ENCODE data around the gene HSPA1L. TPM values are rescaled to one million over a fixed set of nuclear protein-coding genes. Genes with fewer than 3 reads are reported as not detected.
"Not testable (repeated sequence)": the region's sequence is repeated elsewhere in the genome, so short reads cannot be mapped to it uniquely, and the experiment has no call there.

Gene HSPA1L
- total RNA-seq, 3 donors from 2014 or later (not counting 1 experiment from before 2014, with no cell fraction given) = 2.0 to 4.5 (median 3.6) TPM

DNA sequence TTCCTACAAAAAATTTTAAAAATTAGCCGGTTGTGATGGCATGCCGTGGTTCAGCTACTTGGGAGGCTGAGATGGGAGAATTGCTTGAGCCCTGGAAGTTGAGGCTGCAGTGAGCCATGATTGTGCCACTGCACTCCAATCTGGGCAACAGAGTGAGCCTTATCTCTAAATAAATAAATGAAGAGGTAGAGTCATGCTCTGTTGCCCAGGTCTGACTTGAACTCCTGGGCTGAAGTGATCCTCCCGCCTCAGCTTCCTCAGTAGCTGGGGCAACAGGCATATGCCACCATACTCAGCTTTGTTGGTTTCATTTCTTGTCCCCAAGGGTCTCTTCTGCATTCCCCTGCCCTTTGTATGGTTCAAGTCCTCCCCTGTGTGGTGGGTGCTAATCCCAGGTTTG, 29.4 kb upstream of the HSPA1L start:
- Mint-ChIP-seq H3K4me1 (no peaks in the 10 kb centered on the region), H3K36me3 (peaks cover 1% of the 10 kb centered on the region), H3K27ac (no peak overlapping the region), H3K27me3 (ENCODE audit: low read depth in 2 of 2) (no peaks in the 10 kb centered on the region), H3K9me3 (no peaks in the 10 kb centered on the region), H3K4me3 (no peak overlapping the region)
- WGBS (ENCODE audit: insufficient coverage) = 94% methylated on average over 3 of the region's 3 CpGs
- H3K4me1 ChIP-seq (ENCODE audit: control insufficient read depth, insufficient read depth, low read length) = no peaks in the 10 kb centered on the region
- H3K4me3 ChIP-seq (ENCODE audit: low read length) = no peak overlapping the region
- intact Hi-C loops (cut with micrococcal nuclease) = no loop called here
- H3K9me3 ChIP-seq (ENCODE audit: control insufficient read depth, insufficient read depth, low read length) = no peaks in the 10 kb centered on the region
- H3K27me3 ChIP-seq (ENCODE audit: control insufficient read depth, insufficient read depth, low read length) = no peaks in the 10 kb centered on the region
- H3K36me3 ChIP-seq (ENCODE audit: control insufficient read depth, insufficient read depth, low read length) = peaks cover 9% of the 10 kb centered on the region
- H3K27ac ChIP-seq (ENCODE audit: low read length) = no peak overlapping the region
- TF ChIP-seq, protein P1, sequence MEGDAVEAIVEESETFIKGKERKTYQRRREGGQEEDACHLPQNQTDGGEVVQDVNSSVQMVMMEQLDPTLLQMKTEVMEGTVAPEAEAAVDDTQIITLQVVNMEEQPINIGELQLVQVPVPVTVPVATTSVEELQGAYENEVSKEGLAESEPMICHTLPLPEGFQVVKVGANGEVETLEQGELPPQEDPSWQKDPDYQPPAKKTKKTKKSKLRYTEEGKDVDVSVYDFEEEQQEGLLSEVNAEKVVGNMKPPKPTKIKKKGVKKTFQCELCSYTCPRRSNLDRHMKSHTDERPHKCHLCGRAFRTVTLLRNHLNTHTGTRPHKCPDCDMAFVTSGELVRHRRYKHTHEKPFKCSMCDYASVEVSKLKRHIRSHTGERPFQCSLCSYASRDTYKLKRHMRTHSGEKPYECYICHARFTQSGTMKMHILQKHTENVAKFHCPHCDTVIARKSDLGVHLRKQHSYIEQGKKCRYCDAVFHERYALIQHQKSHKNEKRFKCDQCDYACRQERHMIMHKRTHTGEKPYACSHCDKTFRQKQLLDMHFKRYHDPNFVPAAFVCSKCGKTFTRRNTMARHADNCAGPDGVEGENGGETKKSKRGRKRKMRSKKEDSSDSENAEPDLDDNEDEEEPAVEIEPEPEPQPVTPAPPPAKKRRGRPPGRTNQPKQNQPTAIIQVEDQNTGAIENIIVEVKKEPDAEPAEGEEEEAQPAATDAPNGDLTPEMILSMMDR (IDR thresholded peaks at IDR 0.05) = no peak
- ATAC-seq (no peak), DNase-seq (no peak)

DNA sequence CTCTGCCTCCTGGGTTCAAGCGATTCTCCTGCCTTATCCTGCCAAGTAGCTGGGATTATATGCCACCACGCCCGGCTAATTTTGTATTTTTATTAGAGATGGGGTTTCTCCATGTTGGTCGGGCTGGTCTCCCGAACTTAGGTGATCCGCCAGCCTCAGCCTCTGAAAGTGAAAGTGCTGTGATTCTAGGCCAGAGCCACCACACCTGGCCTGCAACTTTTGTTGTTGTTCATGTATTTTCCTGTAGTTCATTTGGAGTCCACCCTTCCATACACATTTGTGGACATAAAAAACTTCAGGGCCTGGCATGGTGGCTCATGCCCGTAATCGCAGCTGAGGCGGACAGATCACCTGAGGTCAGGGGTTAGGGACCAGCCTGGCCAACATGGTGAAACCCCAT, 27.0 kb upstream of the HSPA1L start:
- peaks cover 6% of the 10 kb centered on the region for H3K36me3 Mint-ChIP-seq
- Histone ChIP-seq H3K4me3 (ENCODE audit: low read length) (no peak overlapping the region), H3K36me3 (ENCODE audit: control insufficient read depth, insufficient read depth, low read length) (peaks cover 31% of the 10 kb centered on the region), H3K27me3 (ENCODE audit: control insufficient read depth, insufficient read depth, low read length) (no peaks in the 10 kb centered on the region), H3K27ac (ENCODE audit: low read length) (no peak overlapping the region), H3K4me1 (ENCODE audit: control insufficient read depth, insufficient read depth, low read length) (peaks cover 19% of the 10 kb centered on the region), H3K9me3 (ENCODE audit: control insufficient read depth, insufficient read depth, low read length) (no peaks in the 10 kb centered on the region)
- no peak overlapping the region for H3K4me3 Mint-ChIP-seq
- no peaks in the 10 kb centered on the region for H3K27me3 Mint-ChIP-seq (ENCODE audit: low read depth in 2 of 2)
- peaks cover 7 to 8% of the 10 kb centered on the region in 2 donors for H3K4me1 Mint-ChIP-seq
- 92% methylated on average over 9 of the region's 9 CpGs for WGBS (ENCODE audit: insufficient coverage)
- H3K27ac Mint-ChIP-seq = no peak overlapping the region
- intact Hi-C loops (cut with micrococcal nuclease) = no loop called here
- DNase-seq = no peak
- TF ChIP-seq, protein P1 (IDR thresholded peaks at IDR 0.05) = no peak
- ATAC-seq = no peak
- no peaks in the 10 kb centered on the region for H3K9me3 Mint-ChIP-seq

DNA sequence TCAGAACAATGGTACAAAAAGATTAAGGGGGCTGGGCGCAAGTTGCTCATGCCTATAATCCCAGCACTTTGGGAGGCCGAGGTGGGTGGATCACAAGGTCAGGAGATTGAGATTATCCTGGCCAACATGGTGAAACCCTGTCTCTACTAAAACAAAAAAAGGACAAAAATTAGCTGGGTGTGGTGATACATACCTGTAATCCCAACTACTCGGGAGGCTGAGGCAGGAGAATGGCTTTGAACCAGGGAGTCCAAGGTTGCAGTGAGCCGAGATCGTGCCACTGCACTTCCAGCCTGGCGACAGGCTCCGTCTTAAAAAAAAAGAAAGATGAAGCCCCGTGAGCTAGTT, 24.7 kb upstream of the HSPA1L start:
- H3K36me3 ChIP-seq (ENCODE audit: control insufficient read depth, insufficient read depth, low read length) = peaks cover 34% of the 10 kb centered on the region
- intact Hi-C loops (cut with micrococcal nuclease); H3K36me3 Mint-ChIP-seq: not testable (repeated sequence)

DNA sequence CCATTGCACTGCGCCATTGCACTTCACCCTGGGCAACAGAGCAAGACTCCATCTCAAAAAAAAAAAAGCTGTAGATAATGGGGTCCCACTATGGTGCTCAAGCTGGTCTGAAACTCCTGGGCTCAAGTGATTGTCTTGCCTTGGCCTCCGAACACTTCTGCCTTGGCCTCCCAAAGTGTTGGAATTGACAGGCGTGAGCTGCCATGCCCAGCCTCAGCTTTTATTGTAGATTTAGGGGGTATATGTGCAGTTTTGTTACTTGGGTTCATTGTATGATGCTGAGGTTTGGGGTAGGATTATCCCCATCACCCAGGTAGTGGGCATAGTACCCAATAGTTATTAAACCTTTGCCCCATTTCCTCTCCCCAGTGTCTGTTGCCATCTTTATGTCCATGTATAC, 23.9 kb upstream of the HSPA1L start:
- ATAC-seq (no peak), DNase-seq (no peak)
- intact Hi-C loops (cut with micrococcal nuclease) = no loop called here
- TF ChIP-seq, protein P1 (IDR thresholded peaks at IDR 0.05) = no peak
- Histone ChIP-seq H3K9me3 (ENCODE audit: control insufficient read depth, insufficient read depth, low read length) (no peaks in the 10 kb centered on the region), H3K36me3 (ENCODE audit: control insufficient read depth, insufficient read depth, low read length) (peaks cover 34% of the 10 kb centered on the region), H3K27ac (ENCODE audit: low read length) (no peak overlapping the region), H3K4me1 (ENCODE audit: control insufficient read depth, insufficient read depth, low read length) (peaks cover 41% of the 10 kb centered on the region), H3K27me3 (ENCODE audit: control insufficient read depth, insufficient read depth, low read length) (no peaks in the 10 kb centered on the region), H3K4me3 (ENCODE audit: low read length) (no peak overlapping the region)
- H3K9me3 Mint-ChIP-seq = no peaks in the 10 kb centered on the region
- no peak overlapping the region for H3K4me3 Mint-ChIP-seq
- H3K36me3 Mint-ChIP-seq = peaks cover 6% of the 10 kb centered on the region
- H3K4me1 Mint-ChIP-seq = peaks cover 34 to 35% of the 10 kb centered on the region in 2 donors
- no peaks in the 10 kb centered on the region for H3K27me3 Mint-ChIP-seq (ENCODE audit: low read depth in 2 of 2)
- 98% methylated on average over 3 of the region's 3 CpGs for WGBS (ENCODE audit: insufficient coverage)
- H3K27ac Mint-ChIP-seq = no peak overlapping the region

More for the DNA sequence above, 24.7 kb upstream of the HSPA1L start:
- H3K27ac Mint-ChIP-seq; H3K4me3 Mint-ChIP-seq; DNase-seq; H3K4me3 ChIP-seq (ENCODE audit: low read length); H3K9me3 Mint-ChIP-seq; H3K9me3 ChIP-seq (ENCODE audit: control insufficient read depth, insufficient read depth, low read length); ATAC-seq; H3K27me3 ChIP-seq (ENCODE audit: control insufficient read depth, insufficient read depth, low read length); H3K27ac ChIP-seq (ENCODE audit: low read length); H3K27me3 Mint-ChIP-seq (ENCODE audit: low read depth in 2 of 2): not testable (repeated sequence)
- H3K4me1 Mint-ChIP-seq = peaks cover 28 to 29% of the 10 kb centered on the region in 2 donors
- WGBS (ENCODE audit: insufficient coverage) = 96% methylated on average over 8 of the region's 8 CpGs
- H3K4me1 ChIP-seq (ENCODE audit: control insufficient read depth, insufficient read depth, low read length) = peaks cover 38% of the 10 kb centered on the region

DNA sequence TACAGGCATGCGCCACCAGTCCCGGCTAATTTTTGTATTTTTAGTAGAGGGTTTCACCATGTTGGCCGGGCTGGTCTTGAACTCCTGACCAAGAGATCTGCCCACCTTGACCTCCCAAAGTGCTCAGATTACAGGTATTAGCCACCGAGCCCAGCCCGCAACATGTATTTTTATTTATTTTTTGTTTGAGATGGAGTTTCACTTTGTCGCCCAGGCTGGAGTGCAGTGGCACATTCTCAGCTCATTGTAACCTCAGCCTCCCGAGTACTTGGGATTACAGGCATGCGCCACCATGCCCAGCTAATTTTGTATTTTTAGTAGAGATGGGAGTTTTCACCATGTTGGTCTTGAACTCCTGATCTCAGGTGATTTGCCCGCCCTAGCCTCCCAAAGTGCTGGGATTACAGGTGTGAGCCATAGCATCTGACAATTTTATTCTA, 23.1 kb upstream of the HSPA1L start:
- ATAC-seq; H3K27ac ChIP-seq (ENCODE audit: low read length); H3K4me3 ChIP-seq (ENCODE audit: low read length); H3K4me3 Mint-ChIP-seq; H3K36me3 Mint-ChIP-seq; H3K9me3 Mint-ChIP-seq; H3K27me3 Mint-ChIP-seq (ENCODE audit: low read depth in 2 of 2); H3K27me3 ChIP-seq (ENCODE audit: control insufficient read depth, insufficient read depth, low read length); DNase-seq; H3K9me3 ChIP-seq (ENCODE audit: control insufficient read depth, insufficient read depth, low read length); intact Hi-C loops (cut with micrococcal nuclease): not testable (repeated sequence)
- H3K4me1 Mint-ChIP-seq = peaks cover 34 to 35% of the 10 kb centered on the region in 2 donors
- H3K36me3 ChIP-seq (ENCODE audit: control insufficient read depth, insufficient read depth, low read length) = peaks cover 34% of the 10 kb centered on the region
- peaks cover 48% of the 10 kb centered on the region for H3K4me1 ChIP-seq (ENCODE audit: control insufficient read depth, insufficient read depth, low read length)
- WGBS (ENCODE audit: insufficient coverage) = 81% methylated on average over 9 of the region's 9 CpGs
- H3K27ac Mint-ChIP-seq = peak overlapping the region in 1 of 2 donors; percentile 94

All from natural killer cell (primary cell).